ENCODE measurements around the gene HOXC6.
A peak's percentile ranks its signal among the peaks of the same experiment; 100 is the strongest.

HOXC6 gene

DNA sequence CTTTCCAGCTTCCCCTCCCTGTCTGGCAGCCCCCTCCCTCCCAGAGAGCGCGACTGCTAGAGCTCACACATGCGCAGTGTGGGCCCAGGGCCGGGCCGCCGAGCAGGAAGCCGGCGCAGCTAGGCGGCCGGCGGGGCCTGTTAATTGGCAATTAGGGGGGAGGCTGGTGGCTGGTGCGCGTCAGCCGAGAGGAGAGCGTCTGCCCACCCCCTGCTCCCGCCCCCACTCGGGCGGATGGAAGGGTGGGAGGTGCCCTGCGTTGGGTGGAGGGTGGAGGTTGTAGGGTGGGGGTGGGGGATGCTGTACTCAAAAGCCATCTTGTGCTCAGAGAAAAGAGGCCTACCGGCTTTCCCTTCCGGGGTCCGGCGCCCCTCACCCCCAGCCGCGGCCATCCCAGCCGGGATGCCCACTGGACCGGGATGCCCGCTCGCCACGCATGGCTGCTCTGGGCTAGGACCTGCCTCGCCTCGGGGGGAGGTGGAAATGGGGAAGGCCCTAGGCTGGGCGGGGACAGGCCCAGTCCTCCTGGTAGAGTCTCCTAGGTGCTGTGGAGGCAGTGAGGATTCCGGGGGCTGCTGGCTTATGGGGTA lies 10.3 kb upstream of the HOXC6 start:
- Histone ChIP-seq H3K9me3 (ENCODE audit: control extremely low read depth in 1 of 5, control insufficient read depth in 4 of 5, insufficient read depth in 2 of 5, low read depth in 1 of 5, low read length in 4 of 5) (peaks cover 0 to 4% (median 0%) of the 10 kb centered on the region in 5 experiments), H3K4me1 (ENCODE audit: control extremely low read depth in 1 of 4, control insufficient read depth in 4 of 4, insufficient read depth in 4 of 4, low read length in 3 of 4) (peaks cover 0 to 19% (median 9%) of the 10 kb centered on the region in 4 experiments), H3K27me3 (replicated peaks in 2 of 5; ENCODE audit: control insufficient read depth in 4 of 5, insufficient read depth in 5 of 5, low read length in 4 of 5) (peaks cover 5 to 99% (median 58%) of the 10 kb centered on the region in 5 experiments), H3K27ac (ENCODE audit: insufficient read depth in 1 of 2, low read depth in 1 of 2, low read length in 2 of 2, poor library complexity in 1 of 2, severe bottlenecking in 2 of 2) (peak overlapping the region in 1 of 2 experiments; percentile 54), H3K4me3 (ENCODE audit: control insufficient read depth in 1 of 7, extremely low read depth in 1 of 7, insufficient read depth in 4 of 7, low read depth in 2 of 7, low read length in 6 of 7) (peak overlapping the region in 5 of 7 experiments; percentile 10 to 64 (median 27)), H3K36me3 (ENCODE audit: control insufficient read depth in 4 of 4, insufficient read depth in 4 of 4, low read length in 3 of 4) (no peaks in the 10 kb centered on the region)
- ChIA-PET POLR2A (no interaction called here), CTCF (interaction anchor here (1.1 to 2.6 kb wide), 3 partner anchors 9 to 196 kb away, joined by 3 to 7 read pairs (median 7); partner anchors contain the start of gene HOXC5)
- peak; percentile 48 to 66 (median 61) for DNase-seq
- 5% methylated on average over 18 of the region's 34 CpGs for WGBS (ENCODE audit: insufficient coverage)

DNA sequence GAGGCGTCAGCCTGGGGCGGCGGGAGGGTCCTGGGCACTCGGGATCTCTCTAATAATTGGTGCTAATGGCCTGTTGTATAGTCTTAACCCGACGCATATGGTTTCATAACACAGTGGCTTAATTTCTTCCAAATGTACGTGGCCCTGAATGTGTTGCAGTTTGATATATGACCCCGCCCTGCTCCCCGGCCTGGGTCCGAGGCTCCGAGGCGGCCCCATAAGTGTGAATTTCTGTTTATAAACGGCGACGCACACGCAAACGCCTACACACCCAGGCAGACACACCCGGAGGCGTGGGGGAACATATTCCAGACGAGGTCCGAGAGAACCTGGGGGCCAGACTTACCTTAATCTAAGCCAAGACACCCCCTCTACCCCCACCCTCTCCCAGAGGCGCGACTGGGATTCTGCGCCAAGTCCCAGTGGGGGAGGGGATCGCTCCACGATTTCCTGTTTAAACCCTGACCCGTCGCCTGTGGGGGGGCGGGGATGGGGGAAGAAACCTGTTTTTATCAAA lies 9.7 kb upstream of the HOXC6 start:
- no peak for DNase-seq
- Histone ChIP-seq H3K4me3 (ENCODE audit: control insufficient read depth in 1 of 7, extremely low read depth in 1 of 7, insufficient read depth in 4 of 7, low read depth in 2 of 7, low read length in 6 of 7) (peak overlapping the region in 3 of 7 experiments; percentile 26 to 64 (median 59)), H3K9me3 (ENCODE audit: control extremely low read depth in 1 of 5, control insufficient read depth in 4 of 5, insufficient read depth in 2 of 5, low read depth in 1 of 5, low read length in 4 of 5) (peaks cover 0 to 4% (median 0%) of the 10 kb centered on the region in 5 experiments), H3K27me3 (replicated peaks in 2 of 5; ENCODE audit: control insufficient read depth in 4 of 5, insufficient read depth in 5 of 5, low read length in 4 of 5) (peaks cover 5 to 99% (median 56%) of the 10 kb centered on the region in 5 experiments), H3K36me3 (ENCODE audit: control insufficient read depth in 4 of 4, insufficient read depth in 4 of 4, low read length in 3 of 4) (no peaks in the 10 kb centered on the region), H3K4me1 (ENCODE audit: control extremely low read depth in 1 of 4, control insufficient read depth in 4 of 4, insufficient read depth in 4 of 4, low read length in 3 of 4) (peaks cover 0 to 19% (median 9%) of the 10 kb centered on the region in 4 experiments), H3K27ac (ENCODE audit: insufficient read depth in 1 of 2, low read depth in 1 of 2, low read length in 2 of 2, poor library complexity in 1 of 2, severe bottlenecking in 2 of 2) (peak overlapping the region in 1 of 2 experiments; percentile 54)
- ChIA-PET CTCF (interaction anchor here (1.1 kb wide), 1 partner anchor 9 kb away, joined by 3 read pairs; no protein-coding TSS in a partner anchor), POLR2A (no interaction called here)
- 26% methylated on average over 15 of the region's 29 CpGs for WGBS (ENCODE audit: insufficient coverage)

DNA sequence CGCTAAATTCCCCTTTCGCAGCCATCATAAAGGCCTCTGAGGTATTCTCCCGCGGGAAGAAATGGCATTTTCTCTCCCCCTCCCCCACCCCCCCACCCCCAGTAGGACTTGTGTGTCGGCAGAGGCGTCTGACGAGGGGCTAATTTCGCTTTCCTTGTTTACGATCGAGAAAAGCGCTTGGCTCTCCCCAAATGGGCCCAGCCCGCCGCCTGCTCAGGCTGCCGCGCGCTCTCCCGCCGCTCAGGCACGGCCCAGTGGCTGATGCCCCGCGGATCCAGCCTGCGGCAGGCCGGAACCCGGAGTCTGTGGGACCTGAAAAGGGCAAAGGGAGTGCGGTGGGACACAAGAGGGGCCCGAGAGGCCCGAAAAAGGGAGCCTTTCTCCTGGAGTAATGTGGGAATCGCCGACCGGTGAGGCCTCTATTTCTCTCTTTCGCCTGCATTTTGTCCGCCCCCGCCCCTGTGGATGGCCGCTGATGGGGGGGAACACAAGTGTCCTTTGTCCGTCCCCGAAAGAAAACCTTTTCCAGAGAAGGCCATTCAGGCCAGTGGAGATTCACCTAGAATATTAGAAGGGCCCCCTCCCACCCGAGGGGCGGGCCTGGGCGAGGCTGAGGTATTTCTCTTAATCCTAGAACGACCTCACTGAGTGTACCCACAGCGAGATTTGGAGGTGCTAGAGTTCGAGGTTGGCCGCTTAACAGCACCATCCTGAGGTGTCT lies 9.0 kb upstream of the HOXC6 start:
- H3K4me1 ChIP-seq (ENCODE audit: control extremely low read depth in 1 of 4, control insufficient read depth in 4 of 4, insufficient read depth in 4 of 4, low read length in 3 of 4), result peaks cover 0 to 17% (median 9%) of the 10 kb centered on the region in 4 experiments
- POLR2A ChIA-PET, result no interaction called here

DNA sequence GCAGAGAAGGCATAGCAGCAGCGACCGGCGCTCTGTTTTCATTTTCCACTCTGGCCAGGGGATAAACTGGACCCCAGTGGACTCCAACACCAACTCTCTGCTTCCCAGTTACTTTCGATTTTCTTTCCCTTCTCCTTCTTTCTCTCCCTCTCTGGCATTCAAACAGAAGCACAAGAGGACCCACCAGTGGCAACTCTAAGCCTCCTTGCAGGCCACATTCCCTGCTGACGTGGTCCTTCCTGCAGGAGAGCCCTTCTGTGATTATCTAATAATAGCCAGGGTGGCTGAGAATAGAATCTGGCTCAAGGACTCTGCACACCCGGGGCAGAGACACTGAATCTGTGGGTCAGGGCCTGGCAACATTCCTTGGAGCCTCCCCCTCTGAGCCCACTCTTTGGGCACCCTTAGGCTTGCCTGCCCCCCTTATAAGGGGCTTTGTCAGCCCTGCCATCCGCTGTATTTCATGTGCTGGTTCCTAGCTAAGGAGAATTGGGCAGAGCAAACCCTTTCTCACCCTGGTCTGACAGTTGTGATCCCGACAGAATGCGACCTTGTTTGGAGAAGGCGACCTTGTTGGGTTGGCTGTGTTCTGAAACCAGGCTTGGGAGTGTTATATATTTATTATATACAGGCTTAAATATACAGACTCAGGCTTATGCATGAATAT lies 8.2 kb upstream of the HOXC6 start:
- Histone ChIP-seq H3K27ac (ENCODE audit: insufficient read depth in 1 of 2, low read depth in 1 of 2, low read length in 2 of 2, poor library complexity in 1 of 2, severe bottlenecking in 2 of 2) (no peak overlapping the region), H3K36me3 (ENCODE audit: control insufficient read depth in 4 of 4, insufficient read depth in 4 of 4, low read length in 3 of 4) (no peaks in the 10 kb centered on the region), H3K4me1 (ENCODE audit: control extremely low read depth in 1 of 4, control insufficient read depth in 4 of 4, insufficient read depth in 4 of 4, low read length in 3 of 4) (peaks cover 0 to 15% (median 9%) of the 10 kb centered on the region in 4 experiments), H3K9me3 (ENCODE audit: control extremely low read depth in 1 of 5, control insufficient read depth in 4 of 5, insufficient read depth in 2 of 5, low read depth in 1 of 5, low read length in 4 of 5) (peaks cover 0 to 4% (median 0%) of the 10 kb centered on the region in 5 experiments), H3K4me3 (ENCODE audit: control insufficient read depth in 1 of 7, extremely low read depth in 1 of 7, insufficient read depth in 4 of 7, low read depth in 2 of 7, low read length in 6 of 7) (no peak overlapping the region), H3K27me3 (replicated peaks in 2 of 5; ENCODE audit: control insufficient read depth in 4 of 5, insufficient read depth in 5 of 5, low read length in 4 of 5) (peaks cover 9 to 98% (median 50%) of the 10 kb centered on the region in 5 experiments)
- no peak for DNase-seq
- ChIA-PET CTCF (no interaction called here), POLR2A (no interaction called here)
- 46% methylated on average over 5 of the region's 10 CpGs for WGBS (ENCODE audit: insufficient coverage)

More for the DNA sequence above, 9.0 kb upstream of the HOXC6 start:
- H3K27me3 ChIP-seq (replicated peaks in 2 of 5; ENCODE audit: control insufficient read depth in 4 of 5, insufficient read depth in 5 of 5, low read length in 4 of 5), result peaks cover 5 to 98% (median 55%) of the 10 kb centered on the region in 5 experiments
- no peak overlapping the region for H3K27ac ChIP-seq (ENCODE audit: insufficient read depth in 1 of 2, low read depth in 1 of 2, low read length in 2 of 2, poor library complexity in 1 of 2, severe bottlenecking in 2 of 2)
- CTCF ChIA-PET, result no interaction called here
- H3K9me3 ChIP-seq (ENCODE audit: control extremely low read depth in 1 of 5, control insufficient read depth in 4 of 5, insufficient read depth in 2 of 5, low read depth in 1 of 5, low read length in 4 of 5), result peaks cover 0 to 4% (median 0%) of the 10 kb centered on the region in 5 experiments
- no peak overlapping the region for H3K4me3 ChIP-seq (ENCODE audit: control insufficient read depth in 1 of 7, extremely low read depth in 1 of 7, insufficient read depth in 4 of 7, low read depth in 2 of 7, low read length in 6 of 7)
- H3K36me3 ChIP-seq (ENCODE audit: control insufficient read depth in 4 of 4, insufficient read depth in 4 of 4, low read length in 3 of 4), result no peaks in the 10 kb centered on the region
- WGBS (ENCODE audit: insufficient coverage), result 26% methylated on average over 24 of the region's 43 CpGs
- no peak for DNase-seq

DNA sequence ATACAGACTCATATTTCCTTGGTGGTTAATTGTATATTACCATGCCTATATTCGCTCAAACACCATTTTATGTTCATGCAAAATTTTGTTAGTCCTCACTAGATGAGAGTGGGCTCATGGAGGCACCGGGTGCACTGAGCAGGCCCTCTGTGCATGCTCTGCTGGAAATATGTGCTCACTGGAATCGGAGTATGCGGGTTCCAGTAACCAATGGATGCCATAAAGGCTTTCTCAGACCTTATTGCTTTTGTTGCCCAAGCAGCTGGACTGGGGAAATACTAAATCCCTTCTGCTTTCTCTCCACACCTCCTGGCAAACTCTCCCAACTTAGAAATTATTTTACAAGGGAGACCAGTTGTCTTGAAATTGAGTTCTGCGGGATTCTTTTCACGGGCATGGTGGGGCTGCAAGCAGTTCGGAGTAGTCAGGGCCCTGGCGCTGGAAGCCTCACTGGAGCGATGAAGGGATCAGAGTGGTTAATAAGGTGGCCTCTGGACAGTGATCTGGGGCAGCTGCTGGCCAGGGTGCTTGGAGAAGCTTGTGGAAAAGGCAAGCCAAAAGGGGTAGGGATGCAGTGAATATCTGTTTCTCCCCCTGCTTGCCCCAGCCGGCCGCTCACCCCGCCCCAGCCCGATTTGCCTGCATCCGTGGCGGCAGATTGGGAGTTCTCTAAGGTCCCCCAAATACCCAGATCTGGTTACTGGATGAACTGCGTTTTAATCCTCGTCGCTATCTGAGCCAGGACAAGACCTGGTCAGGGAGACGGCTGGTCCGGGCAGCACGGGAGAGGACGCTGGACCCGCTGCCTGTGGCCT lies 7.4 kb upstream of the HOXC6 start:
- no peak overlapping the region for H3K4me3 ChIP-seq (ENCODE audit: control insufficient read depth in 1 of 7, extremely low read depth in 1 of 7, insufficient read depth in 4 of 7, low read depth in 2 of 7, low read length in 6 of 7)
- H3K27me3 ChIP-seq (replicated peaks in 2 of 5; ENCODE audit: control insufficient read depth in 4 of 5, insufficient read depth in 5 of 5, low read length in 4 of 5), result peaks cover 9 to 97% (median 47%) of the 10 kb centered on the region in 5 experiments
- no peak for DNase-seq
- WGBS (ENCODE audit: insufficient coverage), result 63% methylated on average over 16 of the region's 23 CpGs
- ChIA-PET POLR2A (no interaction called here), CTCF (no interaction called here)
- H3K36me3 ChIP-seq (ENCODE audit: control insufficient read depth in 4 of 4, insufficient read depth in 4 of 4, low read length in 3 of 4), result no peaks in the 10 kb centered on the region
- peaks cover 0 to 4% (median 0%) of the 10 kb centered on the region in 5 experiments for H3K9me3 ChIP-seq (ENCODE audit: control extremely low read depth in 1 of 5, control insufficient read depth in 4 of 5, insufficient read depth in 2 of 5, low read depth in 1 of 5, low read length in 4 of 5)
- H3K27ac ChIP-seq (ENCODE audit: insufficient read depth in 1 of 2, low read depth in 1 of 2, low read length in 2 of 2, poor library complexity in 1 of 2, severe bottlenecking in 2 of 2), result no peak overlapping the region
- H3K4me1 ChIP-seq (ENCODE audit: control extremely low read depth in 1 of 4, control insufficient read depth in 4 of 4, insufficient read depth in 4 of 4, low read length in 3 of 4), result peaks cover 0 to 15% (median 9%) of the 10 kb centered on the region in 4 experiments

DNA sequence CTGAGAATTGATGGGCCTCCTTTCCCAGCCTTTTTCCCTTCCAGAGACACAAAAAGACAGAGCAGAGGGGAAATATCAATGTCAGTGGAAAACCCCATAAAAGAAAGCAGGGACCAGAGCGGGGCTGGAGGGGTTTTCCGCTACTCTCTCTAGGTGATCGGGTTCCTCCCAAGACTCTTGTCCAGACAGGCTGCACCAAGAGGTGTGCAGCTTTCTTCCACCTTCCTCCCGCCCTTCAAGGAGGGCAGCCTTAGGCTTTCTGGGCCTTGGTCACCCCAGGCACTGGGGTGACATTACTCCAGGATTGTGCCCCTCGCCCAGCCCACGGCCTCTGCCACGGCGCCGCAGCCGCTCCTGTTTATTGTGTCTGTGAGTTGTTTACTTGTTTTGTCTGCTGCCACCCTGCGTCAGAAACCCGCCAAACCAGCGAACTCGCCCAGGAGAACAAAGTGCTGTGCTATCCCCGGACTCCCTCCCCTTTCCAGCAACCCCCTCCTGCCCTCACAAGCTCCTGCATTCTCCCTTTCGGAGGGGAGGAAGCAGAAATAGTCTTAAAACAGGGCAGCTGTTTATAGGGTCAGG lies 6.7 kb upstream of the HOXC6 start:
- Histone ChIP-seq H3K27me3 (replicated peaks in 2 of 5; ENCODE audit: control insufficient read depth in 4 of 5, insufficient read depth in 5 of 5, low read length in 4 of 5) (peaks cover 12 to 99% (median 48%) of the 10 kb centered on the region in 5 experiments), H3K4me1 (ENCODE audit: control extremely low read depth in 1 of 4, control insufficient read depth in 4 of 4, insufficient read depth in 4 of 4, low read length in 3 of 4) (peaks cover 0 to 15% (median 9%) of the 10 kb centered on the region in 4 experiments), H3K36me3 (ENCODE audit: control insufficient read depth in 4 of 4, insufficient read depth in 4 of 4, low read length in 3 of 4) (no peaks in the 10 kb centered on the region), H3K9me3 (ENCODE audit: control extremely low read depth in 1 of 5, control insufficient read depth in 4 of 5, insufficient read depth in 2 of 5, low read depth in 1 of 5, low read length in 4 of 5) (peaks cover 0 to 2% (median 0%) of the 10 kb centered on the region in 5 experiments), H3K4me3 (ENCODE audit: control insufficient read depth in 1 of 7, extremely low read depth in 1 of 7, insufficient read depth in 4 of 7, low read depth in 2 of 7, low read length in 6 of 7) (no peak overlapping the region), H3K27ac (ENCODE audit: insufficient read depth in 1 of 2, low read depth in 1 of 2, low read length in 2 of 2, poor library complexity in 1 of 2, severe bottlenecking in 2 of 2) (no peak overlapping the region)
- CTCF ChIA-PET, result interaction anchor here (0.8 to 2.8 kb wide), 6 partner anchors 9 to 186 kb away, joined by 3 to 11 read pairs (median 4); no protein-coding TSS in a partner anchor
- POLR2A ChIA-PET, result no interaction called here
- WGBS (ENCODE audit: insufficient coverage), result 71% methylated on average over 6 of the region's 16 CpGs
- no peak for DNase-seq
